Breast epithelium (tissue), 3 donors: ENCODE data around the gene GLI2.

ENCODE experiments used
- POLR2A ChIP-seq: fragments of 450-650 bp; IDR thresholded peaks from one replicate; pipeline ENCODE4 v1.6.1; 2016; ENCODE audit warnings: antibody characterized with exemption, mild to moderate bottlenecking, moderate library complexity
- POLR2AphosphoS5 ChIP-seq, 3 donors: sonication (generic); formaldehyde crosslinking; IDR thresholded peaks; one replicate each; pipeline ENCODE4 v1.6.1; 2017; ENCODE audit warnings: antibody characterized with exemption in 3 of 3
- TF ChIP-seq, protein P1 (sequence below), 3 donors: fragments of 450-650 bp; IDR thresholded peaks; one replicate each; pipeline ENCODE4 v1.5.1; 2016 to 2017; ENCODE audit warnings: antibody characterized with exemption in 3 of 3, mild to moderate bottlenecking in 3 of 3, moderate library complexity in 3 of 3

GRCh38 chr2:120777170-120777751 is 41.6 kb downstream of the GLI2 start:
- TF ChIP-seq, protein P1, sequence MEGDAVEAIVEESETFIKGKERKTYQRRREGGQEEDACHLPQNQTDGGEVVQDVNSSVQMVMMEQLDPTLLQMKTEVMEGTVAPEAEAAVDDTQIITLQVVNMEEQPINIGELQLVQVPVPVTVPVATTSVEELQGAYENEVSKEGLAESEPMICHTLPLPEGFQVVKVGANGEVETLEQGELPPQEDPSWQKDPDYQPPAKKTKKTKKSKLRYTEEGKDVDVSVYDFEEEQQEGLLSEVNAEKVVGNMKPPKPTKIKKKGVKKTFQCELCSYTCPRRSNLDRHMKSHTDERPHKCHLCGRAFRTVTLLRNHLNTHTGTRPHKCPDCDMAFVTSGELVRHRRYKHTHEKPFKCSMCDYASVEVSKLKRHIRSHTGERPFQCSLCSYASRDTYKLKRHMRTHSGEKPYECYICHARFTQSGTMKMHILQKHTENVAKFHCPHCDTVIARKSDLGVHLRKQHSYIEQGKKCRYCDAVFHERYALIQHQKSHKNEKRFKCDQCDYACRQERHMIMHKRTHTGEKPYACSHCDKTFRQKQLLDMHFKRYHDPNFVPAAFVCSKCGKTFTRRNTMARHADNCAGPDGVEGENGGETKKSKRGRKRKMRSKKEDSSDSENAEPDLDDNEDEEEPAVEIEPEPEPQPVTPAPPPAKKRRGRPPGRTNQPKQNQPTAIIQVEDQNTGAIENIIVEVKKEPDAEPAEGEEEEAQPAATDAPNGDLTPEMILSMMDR (IDR thresholded peaks at IDR 0.05) = no peak
- no peak for TF ChIP-seq POLR2A
- no peak for TF ChIP-seq POLR2AphosphoS5 (IDR thresholded peaks at IDR 0.05)
